HG02885 (cell line): ENCODE results near the gene PARD3B.

ENCODE experiments used
- ATAC-seq: cut with Tn5 transposase; IDR thresholded peaks from one replicate; pipeline ENCODE4 v1.9.1; 2021; ENCODE audit warnings: mild to moderate bottlenecking; ENCODE audit not compliant: unreplicated experiment, poor library complexity

PARD3B gene

GRCh38 chr2:204871231-204871953 lies 326.1 kb downstream of the PARD3B start:
- no peak for ATAC-seq

GRCh38 chr2:204876311-204876710 lies 331.0 kb downstream of the PARD3B start:
- ATAC-seq, result no peak

GRCh38 chr2:204877691-204878090 lies 332.4 kb downstream of the PARD3B start:
- no peak for ATAC-seq

GRCh38 chr2:204880928-204881327 lies 335.7 kb downstream of the PARD3B start:
- ATAC-seq, result no peak

GRCh38 chr2:204881655-204882054 lies 336.4 kb downstream of the PARD3B start:
- ATAC-seq, result no peak

GRCh38 chr2:204885747-204886146 lies 340.5 kb downstream of the PARD3B start:
- no peak for ATAC-seq

- ATAC-seq, result no peak
These were observed 341.4 kb downstream of the PARD3B start for GRCh38 chr2:204886713-204887112.

GRCh38 chr2:204888222-204888621 lies 342.9 kb downstream of the PARD3B start:
- ATAC-seq, result no peak

GRCh38 chr2:204890680-204891079 lies 345.4 kb downstream of the PARD3B start:
- no peak for ATAC-seq

GRCh38 chr2:204891739-204892138 lies 346.5 kb downstream of the PARD3B start:
- no peak for ATAC-seq

GRCh38 chr2:204892506-204893255 lies 347.4 kb downstream of the PARD3B start:
- ATAC-seq, result no peak

- no peak for ATAC-seq
These were observed 350.9 kb downstream of the PARD3B start for GRCh38 chr2:204896146-204896545.

- no peak for ATAC-seq
These were observed 352.3 kb downstream of the PARD3B start for GRCh38 chr2:204897561-204897960.

GRCh38 chr2:204898928-204899640 lies 353.8 kb downstream of the PARD3B start:
- no peak for ATAC-seq

- ATAC-seq, result no peak
These were observed 354.7 kb downstream of the PARD3B start for GRCh38 chr2:204899983-204900382.

GRCh38 chr2:204900487-204900886 lies 355.2 kb downstream of the PARD3B start:
- no peak for ATAC-seq

- ATAC-seq, result no peak
These were observed 355.6 kb downstream of the PARD3B start for GRCh38 chr2:204900910-204901309.

GRCh38 chr2:204901591-204901990 lies 356.3 kb downstream of the PARD3B start:
- no peak for ATAC-seq

GRCh38 chr2:204909791-204910190 lies 364.5 kb downstream of the PARD3B start:
- ATAC-seq, result no peak

- no peak for ATAC-seq
These were observed 368.0 kb downstream of the PARD3B start for GRCh38 chr2:204913312-204913711.

- no peak for ATAC-seq
These were observed 368.7 kb downstream of the PARD3B start for GRCh38 chr2:204913854-204914464.
